ENCODE measurements around the gene MPRIP. TPM values are rescaled to one million over a fixed set of nuclear protein-coding genes. Genes with fewer than 3 reads are reported as not detected.

The MPRIP gene
- total RNA-seq, 1 experiment from 2014 or later = 140 TPM

GRCh38 chr17:17146786-17147406 lies 104.6 kb downstream of the MPRIP start:
- ChIA-PET POLR2A (interaction anchor here (1.0 kb wide), 1 partner anchor 21 kb away, joined by 3 read pairs; no protein-coding TSS in a partner anchor), CTCF (interaction anchor here (0.6 to 1.7 kb wide), 20 partner anchors 9 to 155 kb away, joined by 3 to 9 read pairs (median 4); no protein-coding TSS in a partner anchor)
- no peaks in the 10 kb centered on the region for H3K27me3 Mint-ChIP-seq (ENCODE audit: low read depth)
- H3K4me1 Mint-ChIP-seq = peaks cover 3% of the 10 kb centered on the region
- TF ChIP-seq SP1 (CRISPR knock-in tag; conservative IDR thresholded peaks at IDR 0.05) = no peak
- TF ChIP-seq USF2 (CRISPR knock-in tag; IDR thresholded peaks at IDR 0.05) = peak; percentile 46; the same call in 1 of the 2 replicates
- TF ChIP-seq, protein P1, sequence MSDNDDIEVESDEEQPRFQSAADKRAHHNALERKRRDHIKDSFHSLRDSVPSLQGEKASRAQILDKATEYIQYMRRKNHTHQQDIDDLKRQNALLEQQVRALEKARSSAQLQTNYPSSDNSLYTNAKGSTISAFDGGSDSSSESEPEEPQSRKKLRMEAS (CRISPR knock-in tag; IDR thresholded peaks at IDR 0.05) = 0 out of 2 replicates have a peak, but pooled peaks have one; percentile 36
- no peaks in the 10 kb centered on the region for H3K9me3 Mint-ChIP-seq
- peak; percentile 69 for DNase-seq (ENCODE audit: low spot score)
- peak; percentile 87 for ATAC-seq
- peak overlapping the region; percentile 51; the same call in 1 of the 2 replicates for H3K27ac Mint-ChIP-seq
- peaks cover 32% of the 10 kb centered on the region for H3K36me3 Mint-ChIP-seq
- H3K4me3 Mint-ChIP-seq = no peak overlapping the region

- no peaks in the 10 kb centered on the region for H3K27me3 Mint-ChIP-seq (ENCODE audit: low read depth)
- H3K4me3 Mint-ChIP-seq = no peak overlapping the region
- DNase-seq (ENCODE audit: low spot score) (no peak), ATAC-seq (no peak)
- peaks cover 36% of the 10 kb centered on the region for H3K36me3 Mint-ChIP-seq
- POLR2A ChIA-PET = no interaction called here
- CTCF ChIA-PET = interaction anchor here (1.2 to 1.5 kb wide), 2 partner anchors 27 to 126 kb away, joined by 4 to 9 read pairs; no protein-coding TSS in a partner anchor
- no peaks in the 10 kb centered on the region for H3K9me3 Mint-ChIP-seq
- TF ChIP-seq E2F5 (CRISPR knock-in tag; IDR thresholded peaks at IDR 0.05) (no peak), JUN (CRISPR knock-in tag; IDR thresholded peaks at IDR 0.05) (no peak), PRRX2 (CRISPR knock-in tag; IDR thresholded peaks at IDR 0.05) (no peak), CBFB (CRISPR knock-in tag; IDR thresholded peaks at IDR 0.05; ENCODE audit: low read depth) (no peak), ZBTB21 (CRISPR knock-in tag; IDR thresholded peaks at IDR 0.05; ENCODE audit: borderline replicate concordance) (no peak), ERG (CRISPR knock-in tag; IDR thresholded peaks at IDR 0.05) (no peak), FOXK1 (CRISPR knock-in tag; IDR thresholded peaks at IDR 0.05) (no peak), IRF1 (CRISPR knock-in tag; IDR thresholded peaks at IDR 0.05) (no peak), ESRRA (CRISPR knock-in tag; IDR thresholded peaks at IDR 0.05; ENCODE audit: borderline replicate concordance) (no peak), ZNF219 (CRISPR knock-in tag; IDR thresholded peaks at IDR 0.05; ENCODE audit: borderline replicate concordance) (no peak)
- TF ChIP-seq, protein P2, sequence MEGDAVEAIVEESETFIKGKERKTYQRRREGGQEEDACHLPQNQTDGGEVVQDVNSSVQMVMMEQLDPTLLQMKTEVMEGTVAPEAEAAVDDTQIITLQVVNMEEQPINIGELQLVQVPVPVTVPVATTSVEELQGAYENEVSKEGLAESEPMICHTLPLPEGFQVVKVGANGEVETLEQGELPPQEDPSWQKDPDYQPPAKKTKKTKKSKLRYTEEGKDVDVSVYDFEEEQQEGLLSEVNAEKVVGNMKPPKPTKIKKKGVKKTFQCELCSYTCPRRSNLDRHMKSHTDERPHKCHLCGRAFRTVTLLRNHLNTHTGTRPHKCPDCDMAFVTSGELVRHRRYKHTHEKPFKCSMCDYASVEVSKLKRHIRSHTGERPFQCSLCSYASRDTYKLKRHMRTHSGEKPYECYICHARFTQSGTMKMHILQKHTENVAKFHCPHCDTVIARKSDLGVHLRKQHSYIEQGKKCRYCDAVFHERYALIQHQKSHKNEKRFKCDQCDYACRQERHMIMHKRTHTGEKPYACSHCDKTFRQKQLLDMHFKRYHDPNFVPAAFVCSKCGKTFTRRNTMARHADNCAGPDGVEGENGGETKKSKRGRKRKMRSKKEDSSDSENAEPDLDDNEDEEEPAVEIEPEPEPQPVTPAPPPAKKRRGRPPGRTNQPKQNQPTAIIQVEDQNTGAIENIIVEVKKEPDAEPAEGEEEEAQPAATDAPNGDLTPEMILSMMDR (IDR thresholded peaks at IDR 0.05) = no peak
- TF ChIP-seq, protein P3, sequence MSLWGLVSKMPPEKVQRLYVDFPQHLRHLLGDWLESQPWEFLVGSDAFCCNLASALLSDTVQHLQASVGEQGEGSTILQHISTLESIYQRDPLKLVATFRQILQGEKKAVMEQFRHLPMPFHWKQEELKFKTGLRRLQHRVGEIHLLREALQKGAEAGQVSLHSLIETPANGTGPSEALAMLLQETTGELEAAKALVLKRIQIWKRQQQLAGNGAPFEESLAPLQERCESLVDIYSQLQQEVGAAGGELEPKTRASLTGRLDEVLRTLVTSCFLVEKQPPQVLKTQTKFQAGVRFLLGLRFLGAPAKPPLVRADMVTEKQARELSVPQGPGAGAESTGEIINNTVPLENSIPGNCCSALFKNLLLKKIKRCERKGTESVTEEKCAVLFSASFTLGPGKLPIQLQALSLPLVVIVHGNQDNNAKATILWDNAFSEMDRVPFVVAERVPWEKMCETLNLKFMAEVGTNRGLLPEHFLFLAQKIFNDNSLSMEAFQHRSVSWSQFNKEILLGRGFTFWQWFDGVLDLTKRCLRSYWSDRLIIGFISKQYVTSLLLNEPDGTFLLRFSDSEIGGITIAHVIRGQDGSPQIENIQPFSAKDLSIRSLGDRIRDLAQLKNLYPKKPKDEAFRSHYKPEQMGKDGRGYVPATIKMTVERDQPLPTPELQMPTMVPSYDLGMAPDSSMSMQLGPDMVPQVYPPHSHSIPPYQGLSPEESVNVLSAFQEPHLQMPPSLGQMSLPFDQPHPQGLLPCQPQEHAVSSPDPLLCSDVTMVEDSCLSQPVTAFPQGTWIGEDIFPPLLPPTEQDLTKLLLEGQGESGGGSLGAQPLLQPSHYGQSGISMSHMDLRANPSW (CRISPR knock-in tag; conservative IDR thresholded peaks at IDR 0.05; ENCODE audit: low read depth) = no peak
- TF ChIP-seq, protein P1 (CRISPR knock-in tag; IDR thresholded peaks at IDR 0.05) = no peak
- TF ChIP-seq, protein P4, sequence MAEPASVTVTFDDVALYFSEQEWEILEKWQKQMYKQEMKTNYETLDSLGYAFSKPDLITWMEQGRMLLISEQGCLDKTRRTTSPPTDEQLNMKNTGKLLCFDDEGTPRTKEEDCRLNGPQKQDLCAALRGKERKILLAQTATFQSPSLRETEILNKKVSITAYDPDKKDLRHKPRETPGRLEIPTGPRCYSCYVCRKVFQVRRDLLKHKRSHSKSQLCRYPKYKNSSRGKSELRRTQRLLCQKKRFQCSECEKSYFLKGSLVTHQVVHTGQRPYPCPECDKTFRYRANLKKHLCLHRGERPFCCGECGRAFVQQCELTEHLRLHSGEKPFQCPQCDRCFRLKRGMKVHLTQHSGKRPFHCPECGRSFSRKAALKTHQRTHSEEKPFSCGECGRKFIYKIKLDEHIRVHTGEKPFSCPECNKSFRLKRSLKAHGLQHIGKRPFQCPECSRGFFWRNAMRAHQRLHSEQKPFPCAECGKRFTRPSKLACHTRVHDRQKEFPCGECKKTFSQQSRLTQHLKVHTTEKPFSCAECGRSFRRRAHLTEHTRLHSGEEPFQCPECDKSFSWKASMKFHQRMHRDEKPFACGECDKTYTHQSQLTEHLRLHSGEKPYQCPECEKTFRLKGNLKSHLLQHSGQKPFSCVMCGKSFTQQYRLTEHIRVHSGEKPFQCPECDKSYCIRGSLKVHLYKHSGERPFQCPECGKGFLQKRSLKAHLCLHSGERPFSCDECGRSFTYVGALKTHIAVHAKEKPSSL (CRISPR knock-in tag; conservative IDR thresholded peaks at IDR 0.05) = no peak
- H3K27ac Mint-ChIP-seq = no peak overlapping the region
- H3K4me1 Mint-ChIP-seq = no peaks in the 10 kb centered on the region
Observed at GRCh38 chr17:17147821-17148220, 105.6 kb downstream of the MPRIP start.
